Tibial nerve (tissue), 4 donors: ENCODE data around the gene TPSD1.
"Not testable (repeated sequence)": the region's sequence is repeated elsewhere in the genome, so short reads cannot be mapped to it uniquely, and the experiment has no call there.

Experiments
- CTCF ChIP-seq, 5 experiments: fragments of 200-600 bp in 3 of 5; fragments of 450-650 bp in 2 of 5; sonication (generic) in 3 of 5; IDR thresholded peaks; one replicate each; pipeline ENCODE4 v1.5.1; 2016 to 2019; ENCODE audit warnings: antibody characterized with exemption in 5 of 5, mild to moderate bottlenecking in 3 of 5, moderate library complexity in 2 of 5
- EP300 ChIP-seq, 2 donors: sonication (generic); formaldehyde crosslinking; IDR thresholded peaks; one replicate each; pipeline ENCODE4 v1.6.1; 2017; ENCODE audit warnings: antibody characterized with exemption in 2 of 2, mild to moderate bottlenecking in 1 of 2
- POLR2A ChIP-seq, 2 donors: fragments of 450-650 bp; IDR thresholded peaks; one replicate each; pipeline ENCODE4 v1.6.1; 2017; ENCODE audit warnings: antibody characterized with exemption in 2 of 2, mild to moderate bottlenecking in 2 of 2, moderate library complexity in 2 of 2

- not testable (repeated sequence) for TF ChIP-seq CTCF, POLR2A, EP300 (IDR thresholded peaks at IDR 0.05)
These were observed 14.8 kb upstream of the TPSD1 start for GRCh38 chr16:1241081-1241480.
